NCI-H1048 (cell line): ENCODE results near the gene NELFE.
A peak's percentile ranks its signal among the peaks of the same experiment; 100 is the strongest.

Source experiments
- DNase-seq: peaks from one replicate; lab custom pipeline; 2025; lab: John Stamatoyannopoulos, UW

NELFE gene

DNA sequence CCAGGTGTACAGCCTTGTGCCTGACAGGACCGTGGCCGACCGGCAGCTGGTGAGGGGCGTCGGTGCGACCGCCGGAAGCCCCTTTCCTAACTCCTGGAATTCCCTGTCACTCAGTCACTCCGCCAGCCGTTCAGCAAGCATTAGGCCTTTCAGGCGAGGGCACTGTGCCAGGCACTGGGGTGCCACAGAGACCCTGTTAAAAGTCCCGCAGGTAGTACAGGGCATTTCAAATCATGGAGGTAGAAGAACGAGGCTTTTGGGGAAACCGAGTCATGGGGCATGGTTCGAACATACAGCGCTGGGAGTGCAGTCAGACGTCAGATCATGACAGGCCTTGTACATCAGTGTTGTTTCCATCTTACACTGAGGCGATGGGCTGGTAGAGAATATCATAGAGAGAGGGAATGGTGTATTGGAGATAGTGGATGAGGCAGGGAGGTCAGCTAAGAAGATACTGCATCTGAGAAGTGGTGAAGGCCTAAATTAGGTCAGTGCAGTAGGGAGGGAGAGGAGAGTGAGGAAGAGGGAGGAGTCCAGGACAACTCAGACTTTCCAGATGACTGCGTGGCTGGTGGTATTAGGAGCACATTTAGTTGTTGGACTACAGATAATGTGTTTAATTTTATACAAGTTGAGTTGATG lies 14.1 kb upstream of the NELFE start:
- DNase-seq, result no peak

DNA sequence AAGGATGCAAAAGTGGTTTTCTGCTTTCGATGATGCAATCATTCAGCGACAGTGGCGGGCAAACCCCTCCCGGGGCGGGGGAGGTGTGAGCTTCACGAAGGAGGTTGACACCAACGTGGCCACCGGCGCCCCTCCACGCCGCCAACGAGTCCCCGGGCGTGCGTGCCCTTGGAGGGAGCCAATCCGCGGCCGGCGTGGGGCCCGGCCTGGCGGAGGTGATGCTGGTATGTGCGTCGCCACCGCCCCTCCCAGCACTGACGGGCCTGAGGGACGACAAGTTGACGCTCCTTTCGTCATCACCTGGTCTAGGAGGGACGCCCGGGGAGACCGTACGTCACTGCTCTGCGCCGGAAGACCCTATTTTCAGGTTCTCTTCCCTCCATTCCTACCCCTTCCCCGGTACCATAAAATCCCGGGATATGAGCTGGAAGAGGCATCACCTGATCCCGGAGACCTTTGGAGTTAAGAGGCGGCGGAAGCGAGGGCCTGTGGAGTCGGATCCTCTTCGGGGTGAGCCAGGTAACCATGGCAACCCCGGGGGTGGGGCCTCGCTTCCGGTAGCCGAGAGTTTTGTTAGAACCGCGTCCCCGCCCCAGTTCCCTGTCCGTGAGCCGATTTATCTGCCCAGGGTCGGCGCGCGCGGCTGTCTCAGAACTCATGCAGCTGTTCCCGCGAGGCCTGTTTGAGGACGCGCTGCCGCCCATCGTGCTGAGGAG lies 13.4 kb upstream of the NELFE start, which contains the start of gene DXO:
TSS of gene DXO (minus strand) at position 146 of the 716 bp plus-strand sequence. CDS start 463 bp downstream, outside the sequence.
- DNase-seq, result peak; percentile 91

- no peak for DNase-seq
Measured at GRCh38 chr6:31971279-31971992, 12.7 kb upstream of the NELFE start.

- DNase-seq, result no peak
Measured at GRCh38 chr6:31970604-31971271, 12.0 kb upstream of the NELFE start.

DNA sequence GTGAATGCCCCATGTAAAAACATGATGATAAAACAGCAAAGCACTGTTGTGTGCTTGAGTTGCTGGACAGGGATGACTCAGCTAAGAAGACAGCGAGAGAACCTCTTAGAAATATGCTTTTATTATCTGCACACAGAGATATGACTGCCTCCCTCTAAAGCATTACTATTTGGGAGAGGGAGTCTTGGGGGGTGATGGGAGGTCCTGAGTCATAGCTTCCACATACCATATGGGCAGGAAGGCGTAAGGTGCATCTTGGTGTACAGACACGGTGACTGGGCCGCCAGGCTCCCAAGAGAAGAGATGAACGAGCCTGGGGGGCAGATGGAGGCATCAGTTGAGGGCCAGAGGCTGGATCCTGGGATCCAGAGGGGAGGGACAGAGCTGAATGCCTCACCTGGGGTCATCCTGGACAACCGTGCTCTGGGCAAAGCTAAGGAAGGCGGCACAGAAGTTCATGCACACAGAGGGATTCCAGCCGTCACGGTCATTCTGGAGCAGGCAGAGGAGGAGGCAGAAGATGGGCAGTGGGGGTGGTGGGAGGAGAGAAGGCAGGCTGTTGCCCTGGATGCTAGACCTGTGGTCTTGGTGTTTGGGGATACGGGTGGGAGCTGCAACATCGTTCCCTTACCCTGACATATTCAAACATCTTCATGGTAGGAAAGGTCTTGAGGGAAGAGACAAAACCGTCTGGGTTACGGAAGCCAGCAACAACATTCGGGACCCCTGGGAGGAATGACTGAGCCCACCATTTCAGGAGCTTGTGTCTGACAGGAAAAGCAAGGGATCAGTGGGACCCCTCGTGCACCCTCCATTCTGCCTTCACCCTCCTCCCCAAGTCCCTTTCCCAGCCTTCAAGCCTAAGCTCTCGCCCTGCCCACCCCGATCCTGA lies 11.2 kb upstream of the NELFE start:
- no peak for DNase-seq

DNA sequence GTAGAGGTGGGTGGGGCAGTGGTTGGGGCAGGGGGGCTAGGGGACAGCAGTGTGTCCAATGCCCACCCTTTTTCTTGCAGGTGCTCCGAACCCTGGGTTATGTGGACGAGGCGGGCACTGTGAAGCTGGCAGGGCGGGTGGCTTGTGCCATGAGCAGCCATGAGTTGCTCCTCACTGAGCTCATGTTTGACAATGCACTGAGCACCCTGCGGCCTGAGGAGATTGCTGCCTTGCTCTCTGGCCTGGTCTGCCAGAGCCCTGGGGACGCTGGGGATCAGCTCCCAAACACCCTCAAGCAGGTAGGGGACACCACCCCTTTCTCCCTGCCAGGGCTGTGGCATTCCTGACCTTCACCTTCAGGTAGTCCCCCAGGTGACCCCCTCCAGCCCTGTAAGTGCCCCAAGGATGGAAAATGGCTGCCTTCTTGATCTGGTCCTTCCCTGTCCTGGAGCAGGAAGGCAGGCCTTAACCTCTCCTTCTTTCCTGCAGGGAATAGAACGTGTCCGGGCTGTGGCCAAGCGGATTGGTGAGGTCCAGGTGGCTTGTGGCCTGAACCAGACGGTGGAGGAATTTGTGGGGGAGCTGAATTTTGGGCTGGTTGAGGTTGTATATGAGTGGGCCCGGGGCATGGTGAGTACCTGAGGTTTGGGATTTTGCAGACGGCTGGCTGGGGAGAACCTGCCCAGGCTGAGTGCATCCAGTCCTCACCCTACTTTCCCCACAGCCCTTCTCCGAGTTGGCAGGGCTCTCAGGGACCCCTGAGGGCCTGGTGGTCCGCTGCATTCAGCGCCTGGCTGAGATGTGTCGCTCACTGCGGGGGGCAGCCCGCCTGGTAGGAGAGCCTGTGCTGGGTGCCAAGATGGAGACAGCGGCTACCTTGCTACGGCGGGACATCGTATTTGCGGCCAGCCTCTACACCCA lies 10.3 kb upstream of the NELFE start:
- DNase-seq, result no peak

DNA sequence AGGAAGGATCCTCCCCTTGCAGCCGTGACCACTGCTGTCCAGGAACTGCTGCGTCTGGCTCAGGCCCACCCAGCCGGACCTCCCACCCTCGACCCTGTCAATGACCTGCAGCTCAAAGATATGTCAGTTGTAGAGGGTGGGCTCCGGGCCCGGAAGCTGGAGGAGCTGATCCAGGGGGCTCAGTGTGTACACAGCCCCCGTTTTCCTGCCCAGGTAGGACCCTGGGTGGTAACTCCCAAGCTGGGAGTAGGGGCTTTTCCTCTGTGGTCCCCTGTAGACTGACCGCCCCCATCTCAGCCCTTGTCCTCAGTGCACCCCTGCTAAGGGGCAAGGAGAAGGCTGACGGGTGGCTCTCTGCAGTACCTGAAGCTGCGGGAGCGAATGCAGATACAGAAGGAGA lies 9.6 kb upstream of the NELFE start:
- no peak for DNase-seq

GRCh38 chr6:31967926-31968320 lies 9.2 kb upstream of the NELFE start:
- no peak for DNase-seq

DNA sequence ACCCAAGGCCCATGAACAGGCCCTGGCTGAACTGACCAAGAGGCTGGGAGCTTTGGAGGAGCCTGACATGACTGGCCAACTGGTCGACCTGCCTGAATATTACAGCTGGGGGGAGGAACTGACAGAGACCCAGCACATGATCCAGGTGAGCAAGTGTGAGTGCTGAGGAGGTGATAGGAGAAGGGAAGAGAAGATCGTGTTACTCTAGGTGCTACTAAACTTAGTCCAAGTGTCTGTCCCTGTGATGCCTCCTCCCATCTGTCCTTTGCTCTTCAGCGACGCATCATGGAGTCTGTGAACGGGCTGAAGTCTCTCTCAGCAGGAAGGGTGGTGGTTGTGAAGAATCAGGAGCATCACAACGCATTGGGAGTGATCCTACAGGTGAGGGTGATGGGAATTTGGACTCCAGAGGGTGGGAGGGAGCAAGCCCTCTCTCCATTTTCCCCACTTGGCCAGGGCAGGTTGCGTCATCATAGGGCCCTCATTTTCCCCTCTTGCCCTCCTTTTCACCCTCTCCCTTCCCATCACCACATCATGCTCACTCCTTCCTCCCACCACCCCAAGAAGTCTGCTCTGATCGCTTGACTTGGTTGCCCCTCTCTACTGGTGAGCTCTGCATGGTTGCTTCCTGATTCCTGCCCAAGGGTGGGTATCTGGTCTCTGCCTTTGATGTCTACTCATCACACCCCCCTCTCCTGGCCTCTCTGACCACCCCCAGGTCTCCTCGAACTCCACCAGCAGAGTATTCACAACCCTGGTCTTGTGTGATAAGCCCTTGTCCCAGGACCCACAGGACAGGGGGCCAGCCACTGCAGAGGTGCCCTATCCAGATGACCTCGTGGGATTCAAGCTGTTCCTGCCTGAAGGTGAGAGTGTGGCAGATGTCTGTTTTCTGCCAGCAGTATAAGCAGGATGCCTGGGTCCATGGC lies 8.5 kb upstream of the NELFE start:
- no peak for DNase-seq

- DNase-seq, result no peak
Measured at GRCh38 chr6:31966506-31966905, 7.7 kb upstream of the NELFE start.

GRCh38 chr6:31965700-31966099 lies 6.9 kb upstream of the NELFE start:
- no peak for DNase-seq

DNA sequence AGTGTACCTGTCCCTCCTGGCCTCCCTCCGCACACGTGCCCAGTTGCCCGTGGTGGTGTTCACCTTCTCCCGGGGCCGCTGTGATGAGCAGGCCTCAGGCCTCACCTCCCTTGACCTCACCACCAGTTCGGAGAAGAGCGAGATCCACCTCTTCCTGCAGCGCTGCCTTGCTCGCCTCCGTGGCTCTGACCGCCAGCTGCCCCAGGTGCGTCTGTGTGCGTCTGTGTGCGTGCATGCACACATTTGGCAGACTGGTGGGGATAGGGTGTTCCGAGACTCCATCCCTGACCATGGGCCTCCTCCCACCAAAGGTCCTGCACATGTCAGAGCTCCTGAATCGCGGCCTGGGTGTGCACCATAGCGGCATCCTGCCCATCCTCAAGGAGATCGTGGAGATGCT lies 5.2 kb upstream of the NELFE start:
- no peak for DNase-seq

DNA sequence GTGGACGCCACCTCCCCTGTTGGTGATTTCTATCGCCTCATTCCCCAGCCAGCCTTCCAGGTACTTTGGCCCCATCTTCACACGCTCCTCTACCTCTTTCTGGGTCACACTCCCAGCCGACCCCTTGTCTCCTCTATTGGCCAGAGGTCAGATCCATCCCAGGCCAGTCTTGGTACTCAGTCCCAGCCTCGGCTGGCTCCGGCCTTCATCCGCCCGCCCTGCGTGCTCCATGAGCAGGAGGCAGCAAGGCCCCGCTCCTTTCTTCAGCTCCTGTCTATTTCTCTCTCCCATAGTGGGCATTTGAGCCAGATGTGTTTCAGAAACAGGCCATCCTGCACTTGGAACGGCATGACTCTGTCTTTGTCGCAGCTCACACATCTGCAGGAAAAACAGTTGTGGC lies 2.8 kb upstream of the NELFE start:
- DNase-seq, result no peak

- no peak for DNase-seq
Measured at GRCh38 chr6:31958412-31958740, 395 bp downstream of the NELFE start.

- DNase-seq, result no peak
Measured at GRCh38 chr6:31956796-31957195, 2.0 kb downstream of the NELFE start.

DNA sequence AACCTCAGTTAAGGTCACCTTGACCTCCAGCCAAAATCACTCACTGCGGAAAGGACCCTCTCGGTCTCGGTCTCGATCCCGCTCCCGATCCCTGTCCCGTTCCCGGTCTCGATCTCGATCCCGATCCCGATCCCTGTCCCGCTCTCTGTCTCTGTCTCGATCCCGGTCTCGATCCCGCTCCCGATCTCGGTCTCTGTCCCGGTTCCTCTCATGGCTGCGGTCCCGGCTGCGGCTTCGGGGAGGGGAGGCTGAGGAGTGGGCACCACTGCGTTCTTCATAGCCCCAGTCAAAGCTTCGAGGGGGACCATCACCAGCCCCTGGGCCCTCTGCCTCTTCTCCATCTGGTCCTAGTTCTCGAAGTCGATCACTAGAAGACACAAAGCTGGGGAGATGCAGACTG lies 4.3 kb downstream of the NELFE start:
- no peak for DNase-seq

GRCh38 chr6:31952890-31953289 lies 5.9 kb downstream of the NELFE start:
- no peak for DNase-seq

GRCh38 chr6:31952140-31952805 lies 6.5 kb downstream of the NELFE start:
- no peak for DNase-seq
